Muscle of leg (tissue), 11 donors: ENCODE data around the gene MRS2. TPM values are rescaled to one million over a fixed set of nuclear protein-coding genes. Genes with fewer than 3 reads are reported as not detected.
"Not testable (repeated sequence)": the region's sequence is repeated elsewhere in the genome, so short reads cannot be mapped to it uniquely, and the experiment has no call there.

Experiments
- DNase-seq: peaks from one replicate; pipeline ENCODE4 v3.0.0; 2013
- H3K27ac ChIP-seq: one replicate; pipeline ENCODE4 v1.5.1; 2013; ENCODE audit warnings: mild to moderate bottlenecking, low read length, control low read depth
- H3K27me3 ChIP-seq: one replicate; pipeline ENCODE4 v1.6.1; 2013; ENCODE audit warnings: low read length; ENCODE audit not compliant: control insufficient read depth, insufficient read depth
- H3K36me3 ChIP-seq: one replicate; pipeline ENCODE4 v1.6.1; 2013; ENCODE audit warnings: low read length; ENCODE audit not compliant: control insufficient read depth, insufficient read depth
- H3K4me1 ChIP-seq: one replicate; pipeline ENCODE4 v1.6.1; 2013; ENCODE audit warnings: low read length; ENCODE audit not compliant: control insufficient read depth, insufficient read depth
- H3K4me3 ChIP-seq: one replicate; pipeline ENCODE4 v1.5.1; 2013; ENCODE audit warnings: low read length, control low read depth
- H3K9me3 ChIP-seq: replicated peaks from 2 replicates; pipeline ENCODE4 v1.6.1; 2013; ENCODE audit warnings: low read depth, low read length; ENCODE audit not compliant: control insufficient read depth
- WGBS: methylation state at CpG from one replicate; pipeline ENCODE4 v1.1.5; 2013; ENCODE audit warnings: missing lambda C conversion rate; ENCODE audit not compliant: insufficient coverage; 5-methylcytosine and 5-hydroxymethylcytosine counted together
- polyA plus RNA-seq, 8 donors: library from polyadenylated mRNA; unstranded; fragments of 120-200 nt; gene quantifications; one replicate each; pipeline versions ENCODE4 v1.2.1 to v1.2.3, GENCODE V29; 2013; ENCODE audit warnings: inconsistent platforms in 1 of 8, low replicate concordance in 1 of 8; ENCODE audit not compliant: insufficient read length in 8 of 8, insufficient read depth in 1 of 8
- total RNA-seq: library from RNA; stranded (reverse); fragments of 120-200 nt; gene quantifications from one replicate; pipeline ENCODE4 v1.2.4, GENCODE V29; 2013

Gene MRS2
- total and polyA plus RNA-seq, 9 donors = 17.3 to 23.6 (median 19.0) TPM

- Histone ChIP-seq H3K27me3 (no peaks in the 10 kb centered on the region), H3K4me1 (no peaks in the 10 kb centered on the region), H3K4me3 (no peak overlapping the region), H3K36me3 (no peaks in the 10 kb centered on the region), H3K9me3 (no peaks in the 10 kb centered on the region), H3K27ac (no peak overlapping the region)
- DNase-seq = no peak
- 68% methylated on average over 4 of the region's 8 CpGs for WGBS
Observed at GRCh38 chr6:24385536-24386269, 17.0 kb upstream of the MRS2 start.

GRCh38 chr6:24387818-24388217, 14.9 kb upstream of the MRS2 start:
- DNase-seq = no peak
- no CpG with 5 or more reads among the region's 1 CpG for WGBS

GRCh38 chr6:24391208-24391607, 11.5 kb upstream of the MRS2 start:
- Histone ChIP-seq H3K27me3 (no peaks in the 10 kb centered on the region), H3K27ac (no peak overlapping the region), H3K4me3 (no peak overlapping the region), H3K36me3 (no peaks in the 10 kb centered on the region), H3K9me3 (no peaks in the 10 kb centered on the region), H3K4me1 (no peaks in the 10 kb centered on the region)
- WGBS = no CpG with 5 or more reads among the region's 2 CpGs
- DNase-seq = peak; percentile 10

More at GRCh38 chr6:24387818-24388217, 14.9 kb upstream of the MRS2 start:
- no peaks in the 10 kb centered on the region for H3K27me3 ChIP-seq
- no peak overlapping the region for H3K4me3 ChIP-seq
- no peaks in the 10 kb centered on the region for H3K36me3 ChIP-seq
- H3K4me1 ChIP-seq = no peaks in the 10 kb centered on the region
- H3K27ac ChIP-seq = no peak overlapping the region
- no peaks in the 10 kb centered on the region for H3K9me3 ChIP-seq

GRCh38 chr6:24391756-24392405, 10.9 kb upstream of the MRS2 start:
- no CpG with 5 or more reads among the region's 2 CpGs for WGBS

GRCh38 chr6:24394061-24394779, 8.5 kb upstream of the MRS2 start:
- WGBS = 88% methylated on average over 1 of the region's 2 CpGs
- Histone ChIP-seq H3K36me3 (no peaks in the 10 kb centered on the region), H3K4me1 (no peaks in the 10 kb centered on the region), H3K4me3 (no peak overlapping the region), H3K27ac (no peak overlapping the region), H3K27me3 (peaks cover 2% of the 10 kb centered on the region), H3K9me3 (no peaks in the 10 kb centered on the region)
- no peak for DNase-seq

More at GRCh38 chr6:24391756-24392405, 10.9 kb upstream of the MRS2 start:
- DNase-seq = no peak
- no peak overlapping the region for H3K4me3 ChIP-seq
- H3K27ac ChIP-seq = no peak overlapping the region
- no peaks in the 10 kb centered on the region for H3K36me3 ChIP-seq
- H3K27me3 ChIP-seq = no peaks in the 10 kb centered on the region
- H3K4me1 ChIP-seq = no peaks in the 10 kb centered on the region
- no peaks in the 10 kb centered on the region for H3K9me3 ChIP-seq

- Histone ChIP-seq H3K27me3 (peaks cover 7% of the 10 kb centered on the region), H3K36me3 (no peaks in the 10 kb centered on the region), H3K4me3 (no peak overlapping the region), H3K4me1 (no peaks in the 10 kb centered on the region), H3K9me3 (no peaks in the 10 kb centered on the region), H3K27ac (no peak overlapping the region)
- 69% methylated on average over 4 of the region's 4 CpGs for WGBS
- peak; percentile 3 for DNase-seq
Observed at GRCh38 chr6:24394780-24395437, 7.8 kb upstream of the MRS2 start.

GRCh38 chr6:24396824-24397223, 5.9 kb upstream of the MRS2 start:
- no peak overlapping the region for H3K27ac ChIP-seq
- H3K27me3 ChIP-seq = peaks cover 8% of the 10 kb centered on the region
- no peaks in the 10 kb centered on the region for H3K4me1 ChIP-seq
- H3K9me3 ChIP-seq = no peaks in the 10 kb centered on the region
- no CpG with 5 or more reads among the region's 1 CpG for WGBS
- H3K4me3 ChIP-seq = no peak overlapping the region
- DNase-seq = no peak
- H3K36me3 ChIP-seq = no peaks in the 10 kb centered on the region

GRCh38 chr6:24397631-24398030, 5.1 kb upstream of the MRS2 start:
- H3K36me3 ChIP-seq = no peaks in the 10 kb centered on the region
- DNase-seq = no peak
- no CpG with 5 or more reads among the region's 1 CpG for WGBS
- H3K27ac ChIP-seq = no peak overlapping the region
- H3K27me3 ChIP-seq = peaks cover 8% of the 10 kb centered on the region
- H3K4me1 ChIP-seq = no peaks in the 10 kb centered on the region
- no peak overlapping the region for H3K4me3 ChIP-seq
- H3K9me3 ChIP-seq = no peaks in the 10 kb centered on the region

- not testable (repeated sequence) for H3K27me3 ChIP-seq, H3K4me3 ChIP-seq, DNase-seq, H3K27ac ChIP-seq, H3K9me3 ChIP-seq, H3K36me3 ChIP-seq, H3K4me1 ChIP-seq
- 15% methylated on average over 4 of the region's 17 CpGs for WGBS
Observed at GRCh38 chr6:24400045-24401039, 2.4 kb upstream of the MRS2 start.
